ENCODE measurements around the gene IPO11. TPM values are rescaled to one million over a fixed set of nuclear protein-coding genes. Genes with fewer than 3 reads are reported as not detected.
"Not testable (repeated sequence)": the region's sequence is repeated elsewhere in the genome, so short reads cannot be mapped to it uniquely, and the experiment has no call there.

IPO11 gene
- total RNA-seq, 1 experiment from 2014 or later = 30.7 TPM

DNA sequence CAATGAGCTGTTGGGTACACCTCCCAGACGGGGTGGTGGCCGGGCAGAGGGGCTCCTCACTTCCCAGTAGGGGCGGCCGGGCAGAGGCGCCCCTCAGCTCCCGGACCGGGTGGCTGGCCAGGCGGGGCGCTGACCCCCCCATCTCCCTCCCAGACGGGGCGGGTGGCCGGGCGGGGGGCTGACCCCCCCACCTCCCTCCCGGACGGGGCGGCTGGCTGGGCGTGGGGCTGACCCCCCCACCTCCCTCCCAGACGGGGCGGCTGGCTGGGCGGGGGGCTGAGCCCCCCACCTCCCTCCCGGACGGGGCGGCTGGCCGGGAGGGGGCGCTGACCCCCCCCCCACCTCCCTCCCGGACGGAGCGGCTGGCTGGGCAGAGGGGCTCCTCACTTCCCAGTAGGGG, 100.5 kb downstream of the IPO11 start:
- not testable (repeated sequence) for DNase-seq (ENCODE audit: low read depth)

DNA sequence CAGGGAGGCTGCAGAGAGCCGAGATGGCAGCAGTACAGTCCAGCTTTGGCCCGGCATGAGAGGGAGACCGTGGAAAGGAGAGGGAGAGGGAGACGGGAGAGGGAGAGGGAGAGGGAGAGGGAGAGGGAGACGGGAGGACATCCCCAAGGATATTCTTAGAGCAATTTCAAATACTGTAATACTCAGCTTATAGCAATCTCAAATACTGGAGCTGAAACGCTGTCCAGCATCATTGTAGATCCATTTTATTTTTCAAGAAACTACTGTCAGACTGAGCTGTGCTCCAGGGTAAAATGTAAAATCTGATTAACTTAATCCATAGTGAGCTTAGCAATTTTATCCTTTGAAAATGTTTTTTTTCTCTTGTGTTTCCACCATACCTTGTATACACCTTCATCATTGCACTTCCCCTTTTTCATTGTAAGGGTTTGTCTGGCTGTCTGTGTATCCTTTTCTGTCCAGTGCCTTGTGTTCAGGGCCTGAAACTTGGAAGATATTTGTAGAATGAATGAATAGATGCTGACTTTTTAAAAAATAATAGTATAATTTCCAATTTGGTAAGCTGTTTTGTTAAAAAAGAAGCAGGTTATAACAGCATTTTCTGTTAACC, 102.1 kb downstream of the IPO11 start:
- no peak for DNase-seq (ENCODE audit: low read depth)

DNA sequence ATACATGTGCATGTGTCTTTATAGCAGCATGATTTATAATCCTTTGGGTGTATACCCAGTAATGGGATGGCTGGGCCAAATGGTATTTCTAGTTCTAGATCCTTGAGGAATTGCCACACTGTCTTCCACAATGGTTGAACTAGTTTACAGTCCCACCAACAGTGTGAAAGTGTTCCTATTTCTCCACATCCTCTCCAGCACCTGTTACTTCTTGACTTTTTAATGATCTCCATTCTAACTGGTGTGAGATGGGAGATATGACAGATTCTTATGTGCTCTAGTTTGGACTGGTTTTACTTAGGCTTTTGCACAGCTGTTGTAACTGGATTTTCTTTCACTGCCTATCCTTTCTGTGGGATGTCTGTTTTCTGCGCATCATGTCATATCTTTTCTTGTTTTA, 108.2 kb downstream of the IPO11 start:
- DNase-seq (ENCODE audit: low read depth) = not testable (repeated sequence)

DNA sequence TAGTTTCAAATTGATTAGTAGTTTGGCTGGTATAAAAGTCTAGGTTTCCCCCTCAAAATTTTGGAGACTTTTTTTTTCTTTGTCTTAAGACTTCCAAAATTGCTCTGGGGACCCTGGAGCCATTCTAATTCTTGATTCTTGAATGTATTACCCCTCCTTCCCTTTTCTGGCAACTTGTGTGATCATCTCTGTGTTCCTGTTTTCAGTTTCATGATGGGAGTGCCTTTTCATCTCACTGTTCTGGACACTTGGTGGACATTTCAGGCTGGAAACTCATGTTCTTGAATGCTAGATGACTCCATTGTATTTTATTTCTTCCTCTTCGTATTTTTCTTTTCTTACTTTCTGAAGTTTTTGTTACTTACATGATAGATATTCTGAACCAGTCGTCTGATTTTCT, 108.8 kb downstream of the IPO11 start:
- no peak for DNase-seq (ENCODE audit: low read depth)

DNA sequence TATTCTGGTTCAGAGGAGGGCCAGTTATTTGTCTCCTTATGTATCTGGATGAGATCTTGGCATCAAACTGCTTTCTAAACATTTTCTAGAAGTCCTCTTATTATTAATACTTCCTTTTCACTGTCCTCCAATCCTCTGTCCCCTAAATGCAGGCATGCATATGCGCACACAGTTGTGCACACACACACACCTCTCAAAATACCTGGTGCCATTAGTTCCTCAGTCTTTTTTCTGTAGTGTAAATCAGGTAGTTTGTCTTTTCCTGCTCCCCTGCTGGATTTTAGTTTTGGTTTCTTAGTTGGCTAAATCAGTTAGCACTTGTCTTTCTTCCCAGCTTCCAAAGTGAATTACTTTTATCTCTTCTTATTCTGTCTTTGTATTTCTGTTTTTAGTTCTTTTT, 110.2 kb downstream of the IPO11 start:
- no peak for DNase-seq (ENCODE audit: low read depth)

DNA sequence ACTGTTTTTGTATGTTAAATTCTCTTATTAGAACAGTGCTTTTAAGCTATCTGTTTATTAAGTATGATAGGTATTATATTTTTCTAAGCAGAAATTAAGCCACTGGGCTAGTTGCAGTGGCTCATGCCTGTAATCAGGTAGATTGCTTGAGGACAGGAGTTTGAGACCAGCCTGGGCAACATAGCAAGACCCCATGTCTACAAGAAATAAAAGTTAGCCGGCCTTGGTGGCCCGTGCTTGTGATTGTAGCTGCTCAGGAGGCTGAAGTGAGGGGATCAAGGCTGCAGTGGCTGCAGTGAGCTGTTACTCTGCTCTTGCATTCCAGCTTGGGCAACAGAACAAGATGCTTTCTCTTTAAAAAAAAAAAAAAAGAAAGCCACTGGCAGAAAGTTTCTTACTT, 121.0 kb downstream of the IPO11 start:
- DNase-seq (ENCODE audit: low read depth) = no peak

DNA sequence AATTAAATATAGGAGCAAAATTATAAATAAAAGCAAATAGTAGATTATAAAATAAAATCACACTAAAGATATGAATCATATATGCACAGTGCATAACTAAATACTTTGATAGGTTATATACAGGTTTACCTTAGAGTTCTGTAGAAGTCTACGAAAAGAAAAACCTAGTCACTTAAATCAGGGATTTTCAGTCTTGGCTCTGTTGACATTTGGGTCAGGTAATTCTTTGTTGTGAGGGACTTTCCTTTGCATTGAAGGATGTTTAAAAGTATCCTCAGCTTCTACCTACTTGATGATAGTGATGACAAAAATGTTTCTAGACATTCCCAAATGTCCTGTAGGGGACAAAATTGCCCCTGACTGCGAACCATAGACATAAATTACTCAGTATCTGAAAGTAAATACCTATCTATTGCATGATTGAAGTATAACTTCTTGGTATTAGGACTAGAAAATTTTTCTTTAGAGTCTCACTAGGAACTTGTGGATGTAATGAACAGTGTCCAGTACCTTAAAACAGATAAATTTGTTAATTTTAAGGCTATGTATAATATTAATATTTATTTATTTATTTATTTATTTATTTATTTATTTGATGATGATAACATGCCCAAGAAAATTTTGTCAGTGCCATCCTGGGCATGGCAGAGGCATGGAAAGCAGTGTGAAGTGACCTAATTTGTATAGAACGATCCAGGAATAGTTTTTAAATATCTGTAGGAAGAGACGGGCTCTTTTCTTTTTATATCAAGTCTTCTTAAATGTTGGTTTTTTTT, 122.1 kb downstream of the IPO11 start:
- DNase-seq (ENCODE audit: low read depth) = no peak

DNA sequence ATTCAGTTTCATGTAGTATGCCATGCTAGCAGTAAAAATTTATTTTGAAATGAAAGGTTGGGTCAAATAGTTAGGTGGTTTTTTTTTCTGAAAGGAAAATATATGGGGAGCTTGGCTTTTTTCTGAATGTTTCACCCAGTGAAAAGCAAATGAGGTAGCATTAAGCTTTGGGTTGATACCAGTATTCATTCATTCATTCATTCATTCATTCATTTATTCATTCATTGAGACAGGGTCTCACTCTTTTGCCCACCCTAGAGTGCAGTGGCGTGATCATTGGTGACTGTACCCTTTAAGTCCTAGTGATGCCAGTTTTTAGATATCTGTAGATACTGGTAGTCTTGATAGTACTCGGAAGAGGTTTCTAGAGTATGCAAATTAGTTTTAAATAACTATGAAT, 123.7 kb downstream of the IPO11 start:
- DNase-seq (ENCODE audit: low read depth) = no peak

DNA sequence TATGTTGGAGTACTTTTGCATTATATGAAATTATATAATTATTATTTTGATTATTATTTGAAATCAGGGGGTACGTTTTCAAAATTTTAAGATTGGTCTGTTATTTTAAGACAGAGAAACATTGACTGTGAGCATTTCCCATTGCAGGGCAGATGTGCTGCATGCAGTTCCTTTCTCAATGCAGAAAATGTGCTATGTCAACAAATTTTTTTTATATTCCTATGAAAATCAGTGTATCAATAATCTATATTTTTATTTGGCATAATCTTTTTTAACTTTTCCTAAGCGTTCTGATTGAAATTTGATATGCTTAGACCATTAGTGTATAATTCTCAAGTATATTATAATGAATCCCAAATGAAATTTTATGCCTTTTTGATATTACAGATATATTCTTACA, 124.2 kb downstream of the IPO11 start:
- DNase-seq (ENCODE audit: low read depth) = no peak

DNA sequence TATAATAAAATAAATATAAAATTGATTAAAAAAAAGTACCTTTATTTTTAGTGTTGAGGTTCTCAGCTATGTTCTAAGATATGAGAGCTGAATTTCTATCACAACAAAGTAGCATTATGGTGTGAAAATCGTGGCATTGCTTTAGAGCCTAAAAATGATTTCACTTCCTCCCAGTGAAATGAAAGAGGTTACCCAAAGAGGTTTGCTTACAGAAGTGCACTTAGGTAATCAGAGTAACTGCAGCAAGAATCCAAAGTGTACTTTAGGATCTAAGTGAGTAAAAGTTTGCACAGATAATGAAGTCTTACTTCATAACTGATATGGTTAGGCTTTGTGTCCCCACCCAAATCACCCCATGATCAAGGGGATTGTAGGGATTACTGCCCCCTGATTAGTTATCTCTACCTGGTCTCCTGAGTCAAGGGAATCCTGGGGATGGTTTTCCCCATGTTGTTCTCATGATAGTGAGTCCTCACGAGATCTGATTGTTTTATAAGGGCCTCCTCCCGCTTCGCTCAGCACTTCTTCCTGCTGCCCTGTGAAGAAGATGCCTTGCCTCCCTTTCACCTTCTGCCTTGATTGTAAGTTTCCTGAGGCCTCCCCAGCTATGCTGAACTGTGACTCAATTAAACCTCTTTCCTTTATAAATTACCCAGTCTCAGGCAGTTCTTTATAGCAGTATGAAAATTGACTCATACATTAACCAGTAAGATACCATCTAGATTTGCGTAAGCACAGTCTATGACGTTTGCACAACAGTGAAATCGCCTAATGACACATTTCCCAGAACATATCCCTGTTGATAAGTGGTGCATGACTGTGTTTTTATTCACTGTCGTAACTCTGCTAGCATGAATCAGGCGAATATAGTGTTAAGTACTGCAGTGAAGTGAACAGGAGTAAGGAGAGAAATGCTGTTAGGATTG, 125.7 kb downstream of the IPO11 start:
- peak; percentile 12 for DNase-seq (ENCODE audit: low read depth)

DNA sequence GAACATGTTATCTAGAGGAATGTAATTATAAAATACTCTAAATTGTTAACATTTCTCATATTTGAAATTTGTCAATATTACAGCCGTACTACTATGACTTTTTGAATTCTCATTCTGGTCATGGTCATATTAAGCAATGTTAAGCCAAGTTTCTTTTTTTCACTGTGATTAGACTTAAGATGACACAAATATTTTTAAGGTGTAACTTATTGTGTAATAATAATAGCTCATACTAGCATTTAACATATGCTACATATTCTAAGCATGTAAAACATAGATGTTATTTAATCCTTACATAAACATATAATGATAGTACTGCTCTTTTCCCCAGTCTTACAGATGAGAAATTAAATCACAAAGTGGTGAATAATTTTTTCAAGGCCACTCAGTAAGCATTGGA, 130.2 kb downstream of the IPO11 start:
- no peak for DNase-seq (ENCODE audit: low read depth)

DNA sequence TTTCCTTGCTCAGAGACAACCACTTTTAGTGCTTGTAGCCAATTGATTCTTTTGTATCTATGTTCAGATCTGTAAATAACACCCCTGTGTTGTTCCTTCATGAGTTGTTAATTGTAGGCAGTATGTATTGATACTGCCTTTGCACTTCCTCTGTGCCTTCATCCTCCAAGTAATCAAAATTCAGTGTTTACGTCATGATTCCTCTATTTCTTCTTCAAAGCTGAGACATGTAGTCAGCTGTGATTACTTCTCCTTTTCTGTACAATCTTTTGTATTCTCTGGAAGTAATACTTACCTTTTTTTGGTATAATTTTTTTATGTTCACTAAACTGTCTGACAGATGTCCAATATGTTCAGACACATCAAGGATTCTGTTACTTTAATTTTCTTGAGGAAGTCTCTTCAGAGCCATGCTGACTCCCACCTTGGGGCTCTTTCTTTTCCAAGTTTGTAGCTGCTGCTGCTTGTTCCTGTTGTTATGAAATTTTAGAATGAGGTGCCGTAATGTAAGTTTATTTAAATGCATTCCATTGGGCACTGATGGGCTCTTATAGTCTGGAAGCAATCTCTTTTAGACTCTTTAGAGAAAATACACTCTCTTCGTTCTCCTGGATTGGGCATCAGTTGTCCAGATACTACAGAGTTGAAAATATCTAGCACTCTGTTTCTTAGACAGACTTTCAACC, 135.5 kb downstream of the IPO11 start:
- DNase-seq (ENCODE audit: low read depth) = no peak

DNA sequence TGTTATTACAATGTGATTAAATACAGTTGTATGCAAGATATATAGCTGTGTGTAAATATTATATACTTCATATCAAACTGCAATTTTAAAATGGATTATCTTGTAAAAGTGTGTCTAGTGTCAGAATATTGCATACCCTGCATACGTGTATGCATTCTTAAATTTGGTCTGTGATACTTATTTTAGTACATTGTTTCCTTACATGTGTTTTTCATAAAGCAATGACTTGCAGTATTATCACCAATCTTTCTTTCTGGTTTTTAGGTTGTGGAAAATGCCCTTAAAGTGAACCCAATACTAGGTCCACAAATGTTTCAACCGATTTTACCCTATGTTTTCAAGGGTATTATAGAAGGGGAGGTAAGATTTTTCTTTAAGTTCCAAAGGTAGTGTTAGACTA, 137.5 kb downstream of the IPO11 start:
- no peak for DNase-seq (ENCODE audit: low read depth)

DNA sequence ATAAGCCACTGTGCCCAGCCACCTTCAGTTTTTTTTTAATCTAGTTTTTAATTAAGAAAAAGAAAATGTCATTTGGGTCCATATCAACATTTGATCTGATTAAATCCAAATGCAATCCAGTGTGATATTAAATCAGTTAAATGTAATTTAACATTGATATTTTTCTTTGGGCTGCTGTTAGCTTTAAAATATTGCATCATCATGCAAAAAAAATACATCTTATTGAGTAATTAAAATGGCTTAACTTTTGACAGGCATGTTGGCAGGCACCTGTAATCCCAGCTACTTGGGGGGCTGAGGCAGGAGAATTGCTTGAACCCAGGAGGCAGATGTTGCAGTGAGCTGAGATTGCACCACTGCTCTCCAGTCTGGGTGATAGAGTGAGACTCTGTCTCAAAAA, 143.4 kb downstream of the IPO11 start:
- no peak for DNase-seq (ENCODE audit: low read depth)

DNA sequence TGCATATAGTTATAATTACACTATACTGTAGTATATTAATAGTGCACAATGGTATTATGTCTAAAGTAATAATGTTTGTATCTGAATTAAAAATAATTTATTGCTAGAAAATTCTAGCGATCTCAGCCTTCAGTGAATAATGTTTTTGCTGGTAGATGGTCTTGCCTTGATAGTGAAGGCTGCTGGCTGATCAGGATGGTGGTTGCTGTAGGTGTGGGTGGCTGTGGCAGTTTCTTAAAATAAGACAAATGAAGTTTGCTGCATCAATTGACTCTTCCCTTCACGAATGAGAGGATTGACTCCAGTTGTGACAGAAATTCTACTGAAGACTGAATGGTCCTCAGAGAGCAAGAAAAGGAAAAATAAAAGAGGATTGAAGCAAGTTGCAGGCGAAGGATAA, 146.4 kb downstream of the IPO11 start:
- no peak for DNase-seq (ENCODE audit: low read depth)

DNA sequence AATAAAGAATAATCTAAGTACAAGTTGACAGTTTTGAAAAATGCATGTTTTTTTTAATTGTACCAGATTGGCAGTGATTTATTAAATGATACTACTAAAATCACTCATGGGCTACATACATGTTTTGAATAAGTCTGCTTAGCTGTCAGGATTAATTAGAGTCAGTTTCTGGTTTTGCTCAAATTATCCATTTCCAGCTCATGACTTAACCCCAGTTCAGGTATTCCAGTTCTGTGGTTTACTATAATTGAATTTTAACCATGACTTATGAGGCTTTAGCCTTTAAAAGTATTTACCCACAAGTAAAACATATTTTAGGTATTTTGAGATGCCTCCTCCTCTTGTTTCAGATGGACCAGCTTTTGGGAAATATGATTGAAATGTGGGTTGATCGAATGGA, 148.2 kb downstream of the IPO11 start:
- DNase-seq (ENCODE audit: low read depth) = no peak

DNA sequence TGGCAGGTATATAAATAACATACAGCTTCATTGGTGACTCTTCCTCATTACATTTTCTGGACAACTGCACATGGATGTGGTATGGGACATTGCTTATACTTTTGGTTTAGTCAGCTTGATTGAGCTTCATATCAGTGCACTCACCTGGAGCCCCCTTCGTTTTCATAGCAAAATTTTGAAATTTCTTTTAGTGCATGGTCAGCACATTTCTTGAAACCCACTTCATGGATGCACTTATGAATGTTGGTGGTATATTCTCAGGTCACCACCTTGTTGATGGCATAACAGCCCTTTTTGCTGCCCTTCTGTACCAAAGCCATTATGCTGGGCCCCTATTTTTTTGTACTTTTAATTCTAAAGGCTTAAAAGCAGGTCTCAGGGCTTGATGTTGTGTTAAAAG, 149.3 kb downstream of the IPO11 start:
- no peak for DNase-seq (ENCODE audit: low read depth)

DNA sequence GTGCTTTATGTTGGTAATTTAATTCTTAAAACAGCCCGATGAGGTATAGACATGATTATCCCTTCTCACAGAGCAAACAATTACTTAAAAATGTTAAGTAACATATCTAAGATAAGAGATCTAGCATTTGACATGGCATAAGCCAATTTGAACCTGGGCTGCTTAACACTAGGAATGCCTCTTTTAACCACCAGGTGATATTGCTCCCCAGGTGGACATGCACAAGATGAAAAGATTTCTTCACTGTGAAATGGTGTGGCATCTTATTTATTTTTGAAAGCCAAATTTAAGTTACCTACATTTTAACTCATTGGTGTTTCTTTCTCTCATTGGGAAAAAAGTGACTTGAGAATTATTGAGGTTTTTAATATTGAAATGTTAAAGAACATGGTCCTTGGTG, 150.3 kb downstream of the IPO11 start:
- DNase-seq (ENCODE audit: low read depth) = no peak

DNA sequence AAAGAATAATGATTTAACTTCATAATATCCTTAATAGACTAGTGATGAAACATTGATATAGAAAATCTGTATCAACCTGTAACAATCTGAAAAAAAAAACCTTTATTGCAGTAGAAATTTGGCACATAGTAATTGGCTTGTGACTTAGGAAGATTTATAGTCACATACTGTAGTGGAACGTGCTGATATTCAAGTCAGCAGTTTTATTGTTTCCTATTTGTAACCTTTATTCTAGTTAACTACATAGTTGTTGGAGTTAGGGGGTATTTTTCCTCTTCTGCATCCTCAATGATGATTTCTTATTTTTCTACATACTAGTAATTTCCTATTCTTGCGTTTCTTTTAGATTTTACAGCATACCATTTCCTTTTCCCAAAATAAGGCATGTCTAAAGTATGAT, 151.5 kb downstream of the IPO11 start:
- no peak for DNase-seq (ENCODE audit: low read depth)

DNA sequence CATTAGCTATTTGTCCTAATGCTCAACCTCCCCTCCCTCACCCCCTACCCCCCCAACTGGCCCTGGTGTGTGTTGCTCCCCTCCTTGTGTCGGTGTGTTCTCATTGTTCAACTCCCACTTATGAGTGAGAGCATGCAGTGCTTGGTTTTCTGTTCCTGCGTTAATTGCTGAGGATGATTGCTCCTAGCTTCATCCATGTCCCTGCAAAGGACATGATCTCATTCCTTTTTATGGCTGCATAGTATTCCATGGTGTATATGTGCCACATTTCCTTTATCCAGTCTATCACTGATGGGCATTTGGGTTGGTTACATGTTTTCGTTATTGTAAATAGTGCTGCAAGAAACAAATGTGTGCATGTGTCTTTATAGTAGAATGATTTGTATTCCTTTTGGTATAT, 153.2 kb downstream of the IPO11 start:
- DNase-seq (ENCODE audit: low read depth) = not testable (repeated sequence)

DNA sequence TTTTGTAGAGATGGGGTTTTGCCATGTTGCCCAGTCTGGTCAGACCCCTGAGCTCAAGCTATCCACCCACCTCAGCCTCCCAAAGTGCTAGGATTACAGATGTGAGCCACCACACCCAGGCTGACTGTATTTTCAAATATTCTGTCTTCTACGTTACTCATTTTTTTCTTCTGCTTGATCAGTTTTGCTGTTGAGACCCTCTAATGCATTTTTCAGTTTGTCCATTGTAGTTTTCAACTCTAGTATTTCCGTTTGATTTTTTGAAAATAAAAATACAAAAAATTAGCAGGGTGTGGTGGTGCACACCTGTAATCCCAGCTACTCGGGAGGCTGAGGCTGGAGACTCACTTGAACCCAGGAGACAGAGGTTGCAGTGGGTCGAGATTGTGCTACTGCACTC, 155.6 kb downstream of the IPO11 start:
- DNase-seq (ENCODE audit: low read depth) = no peak

DNA sequence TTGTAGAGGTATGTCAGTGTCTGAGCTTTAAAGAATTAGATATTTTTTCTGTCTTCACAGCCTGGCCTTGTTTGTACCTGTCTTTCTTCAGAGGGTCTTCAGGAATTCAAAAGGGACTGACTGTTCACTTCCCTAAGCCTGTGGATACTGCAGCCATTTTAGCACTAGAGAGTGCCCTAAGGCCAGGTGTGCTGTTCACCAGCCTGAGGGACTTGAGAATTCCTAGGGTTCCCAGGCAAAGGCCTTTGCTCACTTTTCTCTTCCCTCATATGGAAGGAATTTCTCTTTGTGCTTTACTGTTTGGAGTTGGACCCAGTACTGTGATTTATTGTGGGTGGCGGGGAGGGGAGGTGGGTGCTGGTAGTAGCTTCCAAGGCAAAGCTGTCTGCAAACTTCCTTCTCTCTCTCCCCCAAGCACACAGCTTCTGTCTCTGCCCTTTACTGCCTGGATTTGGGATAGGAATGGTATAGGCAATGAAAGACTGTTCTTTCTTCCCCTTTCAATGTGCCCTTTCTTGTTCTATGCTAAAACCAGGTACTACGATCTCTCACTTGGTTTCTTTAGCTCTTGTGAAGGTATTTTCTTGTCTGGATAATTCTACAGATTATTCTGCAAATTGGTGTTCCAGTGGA, 156.4 kb downstream of the IPO11 start:
- no peak for DNase-seq (ENCODE audit: low read depth)

Measured in Daoy (cell line).